Stimulated activated CD8-positive, alpha-beta memory T cell treated with anti-CD3 and anti-CD28 coated beads, Interleukin-15, amount 100 ng/mL, for 1 hour (primary cell): Measurements from ENCODE around the gene TTK.
"Not testable (repeated sequence)": the region's sequence is repeated elsewhere in the genome, so short reads cannot be mapped to it uniquely, and the experiment has no call there.

Experiments used
- DNase-seq: peaks from one replicate; pipeline ENCODE4 v3.0.0-alpha.2; 2020; ENCODE audit warnings: low read depth

The TTK gene

DNA sequence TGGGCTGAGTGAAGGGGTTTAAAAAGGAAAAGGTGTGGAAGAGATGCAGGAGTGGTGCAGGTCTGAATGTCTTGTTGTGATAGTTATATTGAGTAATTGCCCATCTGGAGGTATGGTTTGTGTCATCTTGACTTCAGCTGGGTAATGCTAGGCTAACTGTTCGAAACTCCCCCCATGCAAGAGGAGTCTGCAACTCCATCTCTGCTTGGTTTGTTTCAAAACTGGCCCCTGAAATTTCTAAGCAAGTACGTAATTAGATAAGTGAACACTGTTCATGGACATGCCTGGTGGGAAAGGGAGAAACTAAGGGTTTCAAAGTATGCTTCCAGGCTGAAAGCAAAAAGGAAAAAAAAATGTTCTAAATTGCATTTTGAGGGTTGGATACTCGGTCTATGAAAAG, 17.1 kb downstream of the TTK start:
- DNase-seq = no peak

DNA sequence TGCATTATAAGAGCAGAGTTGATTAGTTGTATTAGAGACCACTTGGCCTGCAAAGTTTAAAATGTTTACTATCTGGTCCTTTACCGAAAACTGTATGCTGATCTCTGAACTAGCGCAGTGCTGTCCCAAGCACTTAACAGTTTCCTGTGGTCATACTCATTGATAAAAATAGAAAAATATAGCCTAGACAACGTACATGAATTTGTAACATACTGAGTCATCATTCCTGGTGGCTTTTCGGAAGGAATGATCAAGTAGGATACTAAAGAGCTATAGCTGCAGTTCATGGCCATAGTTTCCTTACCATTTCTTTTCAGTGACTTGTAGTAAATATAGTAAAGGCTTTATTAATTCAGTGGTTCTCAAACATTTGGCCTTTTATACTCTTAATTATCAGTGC, 18.4 kb downstream of the TTK start:
- no peak for DNase-seq

DNA sequence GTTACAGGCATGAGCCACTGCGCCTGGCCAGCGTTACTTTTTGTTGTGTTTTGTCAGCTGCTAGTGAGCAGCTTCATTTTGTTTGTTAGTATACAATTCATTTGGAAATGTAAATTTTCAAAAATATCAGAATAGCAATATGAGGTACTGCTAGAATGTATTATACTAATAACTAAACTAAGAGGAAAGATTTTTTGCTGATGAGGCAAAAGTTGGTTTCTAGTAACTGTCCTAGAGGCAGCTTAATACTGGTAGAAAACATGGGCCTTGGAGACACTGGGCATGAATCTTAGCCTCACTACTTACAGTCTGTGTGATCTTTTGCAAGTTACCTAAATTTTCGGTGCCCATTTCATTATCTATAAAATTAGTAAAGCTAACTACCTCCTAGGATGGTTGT, 24.1 kb downstream of the TTK start:
- no peak for DNase-seq

DNA sequence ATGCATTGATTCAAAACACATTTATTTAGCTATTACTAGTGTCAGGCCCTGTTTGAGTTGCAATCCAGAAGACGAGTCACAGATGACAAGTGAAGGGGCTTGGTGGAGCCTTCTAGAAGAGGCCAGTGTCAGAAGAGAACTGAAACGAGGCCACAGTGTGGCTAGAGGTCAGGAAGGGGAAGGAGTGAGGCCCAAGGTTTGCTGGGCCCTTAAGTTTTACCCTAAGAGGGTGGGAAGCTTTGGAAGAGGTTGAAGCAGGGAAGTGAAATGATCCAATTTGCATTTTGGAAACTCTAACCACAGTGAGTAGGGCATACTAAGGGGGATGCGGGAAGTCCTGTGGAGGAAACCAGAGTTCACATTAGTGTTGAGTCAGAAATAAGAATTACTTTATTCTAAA, 25.0 kb downstream of the TTK start:
- DNase-seq = no peak

DNA sequence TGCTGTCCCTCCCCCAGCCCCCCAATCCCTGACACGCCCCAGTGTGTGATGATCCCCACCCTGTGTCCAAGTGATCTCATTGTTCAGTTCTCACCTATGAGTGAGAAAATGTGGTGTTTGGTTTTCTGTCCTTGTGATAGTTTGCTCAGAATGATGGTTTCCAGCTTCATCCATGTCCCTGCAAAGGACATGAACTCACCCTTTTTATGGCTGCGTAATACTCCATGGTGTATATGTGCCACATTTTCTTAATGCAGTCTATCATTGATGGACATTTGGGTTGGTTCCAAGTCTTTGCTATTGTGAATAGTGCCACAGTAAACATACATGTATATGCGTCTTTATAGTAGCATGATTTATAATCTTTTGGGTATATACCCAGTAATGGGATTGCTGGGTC, 43.8 kb downstream of the TTK start:
- DNase-seq = not testable (repeated sequence)

DNA sequence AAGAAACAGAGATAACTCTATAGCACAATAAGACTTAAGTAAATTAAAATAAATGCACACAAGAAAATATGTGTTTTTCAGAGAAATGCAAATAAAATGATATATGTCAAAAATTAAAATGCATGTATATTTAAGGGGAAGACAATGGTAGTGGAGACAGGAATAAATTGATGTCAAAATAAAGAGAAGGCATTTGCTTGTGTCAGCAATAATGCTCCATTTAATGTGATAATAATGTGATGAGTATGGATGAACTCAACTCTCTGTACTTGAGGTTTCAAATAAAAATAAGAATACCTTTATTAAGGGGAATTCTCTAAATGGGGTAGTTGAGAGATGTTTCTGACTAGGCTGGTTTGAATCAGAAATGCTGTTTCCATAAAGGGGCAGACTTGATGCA, 56.3 kb downstream of the TTK start:
- no peak for DNase-seq

DNA sequence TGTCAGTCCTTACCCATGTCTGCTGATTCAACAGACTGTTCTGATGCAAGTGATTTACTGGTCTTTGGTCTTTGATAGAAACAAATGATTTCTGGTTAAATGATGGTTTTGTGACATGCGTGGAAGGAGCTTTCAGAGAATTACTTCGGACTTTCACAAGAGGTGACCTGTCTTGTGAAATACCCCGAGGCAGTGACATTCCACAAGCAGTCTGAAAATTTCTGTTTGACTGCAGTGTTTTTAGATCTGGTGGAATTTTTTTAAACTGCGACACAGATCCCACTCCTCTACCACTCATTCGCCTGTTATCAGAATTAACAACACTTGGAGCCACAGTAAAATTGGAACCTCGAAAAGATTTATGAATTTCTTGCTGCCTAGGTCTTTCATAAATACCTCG, 63.7 kb downstream of the TTK start:
- not testable (repeated sequence) for DNase-seq

DNA sequence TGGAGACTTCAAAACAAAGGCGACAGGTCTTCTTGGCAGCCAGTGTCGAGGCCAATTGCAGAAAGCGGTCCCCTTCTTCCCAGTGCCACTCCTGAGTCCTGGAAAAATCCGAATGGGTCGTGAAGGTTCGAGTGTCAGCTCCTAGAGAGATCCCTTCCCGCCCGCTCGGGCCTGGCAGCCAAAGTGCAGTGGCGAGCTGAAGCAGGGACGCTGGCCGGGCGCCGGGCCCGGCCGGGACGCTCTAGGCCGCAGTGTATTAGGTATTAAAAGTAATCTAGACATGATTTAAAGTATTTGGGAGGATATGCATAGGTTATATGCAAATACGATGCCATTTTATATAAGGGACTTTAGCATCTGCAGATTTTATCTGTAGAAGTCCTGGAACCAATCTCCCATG, 66.0 kb downstream of the TTK start:
- DNase-seq = not testable (repeated sequence)

DNA sequence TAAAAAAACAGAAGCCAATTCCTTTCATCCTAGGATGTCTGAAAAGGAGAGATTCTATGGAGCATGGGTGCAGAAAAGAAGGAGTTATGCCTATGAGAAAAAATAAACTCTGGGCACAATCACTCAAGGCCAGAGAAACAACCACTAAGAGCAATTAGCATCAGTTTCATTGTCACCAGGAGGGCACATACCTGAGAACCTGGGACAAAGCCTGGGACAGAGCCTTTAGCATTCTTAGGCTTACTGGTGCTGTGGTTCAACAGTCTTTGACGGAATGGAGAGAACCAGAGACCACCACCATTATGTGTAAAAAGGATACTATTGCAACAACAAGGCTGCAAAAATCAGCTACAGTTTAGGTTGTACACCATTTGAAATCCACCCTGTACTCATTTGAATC, 72.6 kb downstream of the TTK start:
- no peak for DNase-seq

DNA sequence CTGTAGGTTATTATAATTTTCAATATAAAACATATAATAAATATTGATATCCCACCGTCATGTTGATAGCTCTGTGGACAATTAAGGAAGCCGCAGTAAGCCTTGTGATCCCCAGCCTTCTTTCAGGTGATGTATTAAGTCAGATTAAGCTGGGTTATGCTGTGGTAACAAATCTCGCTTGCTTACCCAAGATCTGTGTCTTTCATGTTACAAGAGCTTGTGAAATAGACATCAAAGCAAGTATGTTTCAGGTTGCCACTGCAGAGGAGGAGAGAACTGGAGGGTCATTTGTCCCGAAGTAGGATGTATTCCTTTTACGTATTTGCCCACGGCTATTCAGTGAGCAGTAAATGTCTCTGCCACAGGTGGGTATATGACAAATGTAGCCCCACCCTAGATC, 84.2 kb downstream of the TTK start:
- no peak for DNase-seq

DNA sequence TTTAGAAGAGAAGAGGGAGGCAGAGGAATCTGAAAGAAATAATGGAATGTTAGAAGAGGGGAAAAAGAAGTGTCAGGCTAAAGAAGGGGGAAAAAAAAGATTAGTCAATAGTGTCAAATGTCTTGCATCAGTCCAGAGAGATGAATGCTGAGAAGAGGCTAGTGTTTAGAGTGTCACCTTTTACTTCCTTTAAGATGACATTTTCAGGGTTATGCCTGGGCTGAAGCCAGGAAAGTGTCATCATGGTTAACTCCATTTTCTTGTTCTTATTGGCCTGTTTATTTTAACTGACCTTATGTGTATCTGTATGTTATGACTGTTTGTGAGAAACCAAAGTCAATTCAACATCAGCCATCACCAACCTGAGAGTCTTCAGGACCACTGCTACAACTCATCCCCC, 87.1 kb downstream of the TTK start:
- DNase-seq = no peak
